Stimulated activated CD4-positive, alpha-beta T cell treated with anti-CD3 and anti-CD28 coated beads, TNF-alpha, amount 100 ng/mL, for 4 hours (primary cell): ENCODE measurements around the gene RNF207.
A peak's percentile ranks its signal among the peaks of the same experiment; 100 is the strongest.

Experiments
- DNase-seq, 3 experiments: peaks; one replicate each; pipeline ENCODE4 v3.0.0-alpha.2; 2020; ENCODE audit warnings: low read depth in 3 of 3

Gene RNF207

DNA sequence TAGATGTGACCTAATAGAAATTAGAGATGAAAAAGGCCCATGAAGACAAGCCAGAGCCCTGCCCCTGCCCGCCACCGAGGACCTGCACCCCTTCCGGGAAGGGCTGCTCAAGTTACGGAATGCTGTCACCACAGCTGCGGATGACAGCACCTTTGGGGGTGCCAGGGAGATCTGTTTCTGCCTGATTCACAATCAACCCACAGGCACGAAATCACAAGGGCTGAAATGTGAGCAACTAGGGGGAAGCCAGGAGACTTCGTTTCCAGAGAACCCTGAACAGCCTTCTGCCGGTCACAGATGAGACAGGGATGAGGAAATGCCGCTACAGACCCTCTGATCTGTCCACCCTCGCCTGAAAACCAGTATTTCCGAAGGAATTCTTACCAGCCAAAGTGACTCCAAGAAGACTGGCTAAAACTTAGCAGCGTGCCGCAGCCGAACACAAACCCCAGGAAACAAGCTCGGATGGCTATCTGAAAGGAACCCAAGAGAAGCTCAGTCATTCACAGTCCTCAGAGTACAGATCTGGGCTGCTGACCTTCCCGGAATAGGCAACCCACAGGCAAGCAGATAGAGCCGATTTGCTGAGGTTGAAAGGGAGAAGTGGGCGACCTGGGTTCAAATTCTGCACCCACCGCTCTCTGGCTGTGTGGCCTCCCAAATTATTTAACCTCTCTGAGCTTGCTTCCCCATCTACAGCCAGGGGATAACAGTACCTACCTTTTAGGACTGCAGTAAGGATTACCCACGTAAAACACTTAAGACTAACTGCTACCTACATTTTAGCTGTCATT, 28.8 kb downstream of the RNF207 start:
- DNase-seq, result no peak

DNA sequence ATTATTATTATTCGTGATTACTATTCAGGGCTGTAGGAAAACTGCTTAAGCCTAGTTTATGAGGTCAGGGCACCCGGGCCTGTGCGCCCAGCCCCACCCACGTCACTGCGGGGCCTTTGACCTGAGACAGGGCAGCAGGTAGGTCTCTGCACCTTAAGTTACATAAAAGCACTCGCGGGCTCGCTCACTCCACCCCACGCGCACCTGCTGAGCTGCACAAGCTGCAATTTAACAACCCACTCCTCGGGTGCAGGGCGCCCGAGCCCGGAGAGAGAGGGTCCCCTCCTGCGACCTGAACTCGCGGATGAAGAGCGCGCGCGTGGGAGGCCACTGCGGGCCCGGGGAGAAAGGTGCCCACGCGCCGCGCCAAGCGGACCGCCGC, 29.4 kb downstream of the RNF207 start:
- peak in 1 of 3 experiments; percentile 13 for DNase-seq

DNA sequence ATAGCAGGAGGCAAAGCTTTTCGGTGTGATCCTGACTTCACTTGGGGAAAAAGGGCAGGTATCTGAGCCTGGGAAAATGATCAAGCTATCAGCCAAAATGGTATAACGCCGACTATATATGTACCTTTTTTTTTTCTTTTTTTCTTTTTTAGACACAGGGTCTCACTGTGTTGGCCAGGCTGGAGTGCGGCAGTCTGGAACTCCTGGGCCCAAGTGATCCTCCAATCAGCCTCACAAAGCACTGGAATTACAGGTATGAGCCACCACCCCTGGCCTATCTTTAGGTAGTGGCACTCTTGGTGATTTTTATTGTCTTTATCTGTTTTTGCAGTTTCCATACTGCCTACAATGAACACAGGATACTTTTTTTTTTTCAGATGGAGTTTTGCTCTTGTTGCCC, 31.2 kb downstream of the RNF207 start:
- no peak for DNase-seq

DNA sequence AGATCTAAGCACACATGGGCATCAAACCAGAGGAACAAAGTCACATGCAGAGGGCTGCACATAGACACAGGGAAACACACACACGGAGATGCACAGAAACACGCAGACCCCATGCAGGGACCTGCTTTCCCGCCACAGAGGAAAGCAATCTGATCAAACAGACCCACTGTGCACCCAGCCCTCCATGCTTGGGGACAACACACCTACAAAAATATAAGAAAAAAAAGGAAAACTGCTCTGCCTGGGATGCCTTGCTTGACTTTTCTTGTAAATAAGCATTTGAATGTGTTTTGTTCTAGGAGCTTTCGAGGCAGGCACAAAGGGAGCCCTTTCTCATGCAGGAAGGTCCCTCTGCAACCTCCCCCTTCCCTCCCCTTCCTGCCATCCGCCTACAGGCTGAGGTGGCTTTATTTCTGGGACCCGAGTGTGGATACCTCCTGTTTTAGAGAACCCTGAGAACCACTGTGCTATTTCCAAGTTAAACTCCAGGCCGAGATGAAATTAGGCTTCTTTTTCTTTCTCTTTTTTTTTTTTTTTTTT, 33.4 kb downstream of the RNF207 start:
- DNase-seq, result no peak

DNA sequence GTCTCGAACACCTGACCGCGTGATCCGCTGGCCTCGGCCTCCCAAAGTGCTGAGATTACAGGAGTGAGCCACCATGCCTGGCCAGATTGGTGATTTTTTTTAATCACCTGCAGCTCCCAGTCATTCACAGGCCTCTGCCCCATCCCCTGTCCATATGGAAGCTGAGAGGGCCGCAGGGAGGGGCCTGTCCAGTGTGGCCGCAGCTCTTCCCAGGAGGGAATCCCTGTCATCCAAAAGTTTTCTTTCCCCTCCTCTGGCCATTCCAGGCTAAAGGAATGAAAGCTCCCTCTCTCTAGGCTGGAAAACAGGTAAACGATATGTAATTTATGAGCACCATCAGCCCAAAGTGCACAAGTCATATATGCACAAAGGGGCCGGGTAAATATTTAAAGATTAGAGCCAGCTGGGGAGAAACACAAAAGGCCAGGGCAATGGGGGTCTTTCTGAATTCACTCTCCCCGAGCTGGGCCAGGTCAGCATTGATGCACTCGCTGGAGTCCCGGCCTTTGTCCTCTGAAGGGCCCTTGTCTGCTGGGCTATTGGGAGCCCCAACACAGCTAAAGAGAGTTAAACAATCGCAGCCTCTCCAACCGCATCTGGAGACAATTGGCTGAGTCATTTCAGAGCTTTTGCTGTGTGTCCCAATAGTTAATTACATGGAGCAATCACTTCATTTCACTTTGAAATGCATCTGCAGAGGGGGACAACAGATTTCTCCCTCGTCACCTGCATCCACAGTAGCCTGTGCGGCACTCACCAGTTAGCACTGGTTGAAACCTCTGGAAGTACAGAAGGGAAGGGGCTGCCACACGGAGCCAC, 34.2 kb downstream of the RNF207 start:
- no peak for DNase-seq

DNA sequence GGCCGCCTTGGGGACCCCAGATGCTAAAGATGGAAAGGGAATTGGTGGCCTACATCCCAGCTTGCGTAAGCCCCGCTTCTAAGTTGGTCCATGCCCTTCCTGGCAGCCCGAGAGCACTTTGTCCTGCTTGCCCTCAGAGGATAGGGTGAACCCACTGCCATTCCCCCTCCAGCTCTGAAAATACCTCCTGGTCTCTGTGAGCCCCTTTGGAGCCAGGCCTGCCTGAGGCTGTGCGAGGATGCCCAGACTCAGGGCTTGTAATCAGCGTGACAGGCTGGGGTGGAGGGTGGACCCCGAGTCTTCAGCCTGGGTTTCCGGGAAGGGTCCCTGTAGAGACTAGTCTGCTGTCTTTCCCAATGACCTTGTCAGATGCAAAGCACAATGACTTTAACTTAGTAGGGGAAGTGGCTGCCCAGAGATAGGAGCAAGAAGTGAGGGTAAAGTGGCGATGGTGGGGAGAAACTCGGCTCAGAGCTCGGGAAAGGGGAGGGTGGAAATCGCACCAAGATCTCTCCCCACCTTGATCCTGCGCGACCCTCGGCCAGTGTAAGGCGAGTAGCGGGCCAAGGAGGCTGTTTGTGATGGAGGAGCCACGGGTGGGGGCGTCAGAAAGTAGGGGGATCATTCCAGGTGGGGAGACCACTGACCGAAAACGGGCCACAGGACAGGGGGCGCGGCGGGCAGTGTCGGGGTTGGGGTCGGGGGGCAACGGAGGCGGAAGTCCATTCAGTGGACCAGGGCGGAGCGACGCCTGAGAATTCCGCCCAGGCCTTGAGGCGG, 35.4 kb downstream of the RNF207 start:
- DNase-seq, result no peak

DNA sequence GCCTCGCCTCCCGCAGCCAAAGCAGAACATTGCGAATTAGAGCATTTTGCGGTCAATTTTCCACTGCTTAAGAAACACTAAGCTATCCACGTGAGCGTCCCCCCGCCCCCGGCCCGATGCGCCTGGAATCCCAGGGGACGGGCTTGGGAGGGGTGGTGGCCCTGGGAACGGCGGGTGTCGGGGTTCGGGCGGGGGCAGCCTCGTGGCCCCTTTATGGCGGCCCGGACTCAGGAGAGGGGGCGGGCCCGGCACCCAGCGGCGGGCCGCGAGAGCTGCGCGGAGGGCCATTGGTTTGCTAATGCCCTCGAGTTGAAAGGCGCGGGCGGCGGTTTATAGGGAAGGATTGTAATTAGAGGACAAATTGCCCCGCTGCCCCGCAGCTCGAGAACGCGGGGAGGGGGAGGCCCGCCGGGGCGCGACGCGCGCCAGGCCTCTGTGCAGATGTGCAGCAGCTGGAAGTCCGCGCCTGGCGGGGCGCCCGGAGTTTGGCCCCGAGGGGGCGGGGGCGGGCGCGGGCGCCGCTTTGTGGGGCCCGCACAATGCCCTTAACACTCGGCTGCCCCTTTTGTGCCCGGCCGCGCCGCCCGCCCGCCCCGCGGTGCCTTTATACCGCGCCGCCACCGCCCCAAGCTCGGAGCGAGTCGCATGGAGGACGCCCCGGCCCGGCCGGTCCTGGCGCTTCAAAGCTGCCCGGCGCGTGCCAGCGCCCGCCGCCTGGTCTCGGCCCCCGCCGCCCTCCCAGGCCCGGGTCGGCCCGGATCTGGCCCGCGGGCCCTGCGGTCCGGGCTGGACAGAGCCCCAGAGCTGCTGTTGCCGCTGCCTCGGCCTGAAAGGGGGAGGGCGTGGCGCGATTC, 36.2 kb downstream of the RNF207 start:
- DNase-seq, result no peak

DNA sequence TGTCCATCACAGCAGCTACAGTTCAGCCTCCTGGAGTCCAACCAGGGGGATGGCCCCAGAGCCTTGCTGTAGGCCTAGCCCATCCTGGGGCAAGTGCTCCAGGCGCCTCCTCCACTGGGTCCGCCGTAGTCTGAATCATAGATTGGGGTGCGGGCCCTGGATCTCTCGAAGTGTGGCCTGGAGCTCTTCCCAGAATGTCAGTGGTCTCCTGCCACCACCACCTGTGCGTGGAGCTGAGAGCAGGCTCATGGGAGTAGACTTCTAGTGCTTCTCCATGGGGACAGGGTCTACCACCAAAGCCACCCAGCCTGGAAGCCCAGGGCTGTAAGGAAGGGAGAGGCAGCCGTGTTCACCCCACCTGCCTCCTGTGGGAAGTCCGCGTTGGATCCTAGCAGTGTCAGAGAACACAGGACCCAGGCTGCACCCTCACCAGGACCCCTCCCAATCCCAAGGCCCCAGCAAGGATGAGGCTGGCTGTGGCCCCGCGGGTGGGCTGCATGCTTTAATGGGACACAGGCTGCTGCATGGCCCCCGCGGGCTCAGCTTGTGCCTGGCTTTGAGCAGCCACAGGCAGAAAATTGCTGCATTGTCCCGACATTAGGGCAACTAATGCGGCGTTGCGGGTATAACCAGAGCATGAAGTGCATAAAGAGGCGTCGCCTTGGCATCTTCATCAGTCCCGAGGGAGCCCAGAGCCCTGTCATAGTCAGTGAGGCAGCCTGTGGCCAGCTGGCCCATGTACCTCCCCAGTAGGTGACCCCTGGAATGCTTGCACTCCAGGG, 37.3 kb downstream of the RNF207 start:
- no peak for DNase-seq

DNA sequence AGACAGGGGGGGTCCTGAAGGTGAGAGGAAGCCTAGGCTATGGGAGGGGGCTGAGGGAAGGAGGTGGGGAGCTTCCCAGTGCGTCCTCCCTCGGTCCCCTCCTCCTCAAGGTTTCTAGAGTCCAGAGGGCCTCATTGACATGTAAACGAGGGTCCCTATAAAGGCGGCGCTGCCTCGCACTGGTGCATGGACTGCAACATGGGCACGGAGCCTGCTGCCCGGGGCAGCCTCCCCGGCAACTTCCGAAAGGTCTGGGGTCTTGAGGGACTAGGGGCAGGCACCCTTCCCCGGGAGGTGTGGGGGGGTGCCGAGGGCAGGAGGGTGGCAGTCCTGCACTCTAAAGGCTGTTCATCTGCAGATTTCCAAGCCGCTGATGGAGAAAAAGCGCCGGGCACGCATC, 38.1 kb downstream of the RNF207 start, which contains the start of gene HES3:
Gene HES3 (plus strand): TSS at position 187 of the 400 bp plus-strand sequence. CDS start 187 bp downstream, at position 374.
- no peak for DNase-seq

DNA sequence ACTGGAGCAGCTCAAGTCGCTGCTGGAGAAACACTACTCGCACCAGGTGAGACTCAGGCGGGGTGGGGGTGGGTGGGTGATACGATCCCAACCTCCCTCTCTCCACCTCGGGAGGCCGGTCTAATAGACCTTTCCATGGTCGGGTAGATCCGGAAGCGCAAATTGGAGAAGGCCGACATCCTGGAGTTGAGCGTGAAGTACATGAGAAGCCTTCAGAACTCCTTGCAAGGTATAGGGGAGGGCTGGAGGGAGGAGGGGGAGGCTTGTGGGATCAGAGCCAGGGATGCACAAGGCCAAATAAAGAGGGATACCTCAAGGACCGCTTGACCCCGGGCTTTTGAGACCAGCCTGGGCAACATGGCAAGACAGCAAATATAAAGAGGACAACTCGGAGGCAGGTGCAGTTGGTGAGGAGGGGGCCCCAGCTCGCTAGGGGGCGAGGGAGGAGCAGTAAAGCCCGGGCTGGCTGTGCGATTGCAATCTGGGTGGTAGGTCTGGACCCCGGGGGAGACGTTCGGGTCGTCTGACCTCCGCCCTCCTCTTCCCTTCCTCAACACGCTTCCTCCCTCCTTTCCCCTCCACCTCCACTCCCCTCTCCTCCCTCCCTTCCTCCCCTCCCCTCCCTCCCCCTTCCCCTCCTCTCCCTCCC, 38.6 kb downstream of the RNF207 start:
- no peak for DNase-seq

DNA sequence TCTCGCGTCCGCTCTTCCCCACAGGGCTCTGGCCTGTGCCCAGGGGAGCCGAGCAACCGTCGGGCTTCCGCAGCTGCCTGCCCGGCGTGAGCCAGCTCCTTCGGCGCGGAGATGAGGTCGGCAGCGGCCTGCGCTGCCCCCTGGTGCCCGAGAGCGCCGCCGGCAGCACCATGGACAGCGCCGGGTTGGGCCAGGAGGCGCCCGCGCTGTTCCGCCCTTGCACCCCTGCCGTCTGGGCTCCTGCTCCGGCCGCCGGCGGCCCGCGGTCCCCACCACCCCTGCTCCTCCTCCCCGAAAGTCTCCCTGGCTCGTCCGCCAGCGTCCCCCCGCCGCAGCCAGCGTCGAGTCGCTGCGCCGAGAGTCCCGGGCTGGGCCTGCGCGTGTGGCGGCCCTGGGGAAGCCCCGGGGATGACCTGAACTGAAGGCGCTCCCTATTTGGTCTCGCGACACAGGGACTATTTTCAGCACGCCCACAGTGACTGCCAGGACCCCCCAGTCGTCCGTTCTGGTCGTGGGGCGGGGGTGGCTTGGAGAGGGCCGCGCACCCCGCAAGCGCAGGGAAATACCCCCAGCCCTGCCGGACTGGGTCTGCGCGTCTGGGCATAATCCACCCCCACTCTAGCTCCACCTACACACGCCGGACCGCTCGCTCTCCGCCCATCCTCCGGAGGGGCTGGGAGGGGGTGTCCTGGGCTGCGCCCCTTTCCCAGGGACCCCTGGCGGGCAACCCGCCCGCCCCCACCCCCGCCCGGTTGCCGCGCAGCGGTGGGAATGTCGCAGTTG, 39.4 kb downstream of the RNF207 start:
- peak; percentile 52 to 71 (median 55) for DNase-seq

DNA sequence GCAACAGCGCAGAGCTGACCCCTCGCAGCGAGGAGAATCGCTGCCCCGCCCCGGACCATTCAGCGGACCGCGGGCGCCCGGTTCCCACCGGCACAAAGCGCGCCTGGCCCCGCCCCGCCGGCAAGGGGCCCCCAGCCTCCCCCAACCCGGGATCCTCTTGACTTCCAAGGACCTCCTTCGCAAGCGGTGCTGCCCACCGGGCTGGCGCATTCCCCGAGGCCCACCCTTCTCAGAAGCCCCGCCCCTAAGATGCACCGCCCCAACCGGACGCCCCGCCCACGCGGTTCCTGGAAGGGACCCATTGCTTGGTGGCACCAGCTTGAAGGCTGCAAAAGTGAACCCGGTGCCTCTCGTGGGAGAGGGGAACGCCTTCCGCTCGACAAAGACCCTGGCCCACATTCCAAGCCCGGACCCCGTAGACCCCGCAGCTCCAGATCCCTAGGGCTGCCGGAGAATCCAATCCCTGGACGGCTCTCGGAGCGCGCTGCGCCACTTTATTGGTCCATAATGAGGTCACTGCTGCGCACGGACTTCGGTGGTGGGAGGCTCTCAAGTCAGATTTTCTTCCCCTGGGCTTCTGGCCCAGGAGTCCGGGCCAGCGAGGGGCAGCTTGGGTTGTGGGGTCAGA, 40.1 kb downstream of the RNF207 start:
- DNase-seq, result peak in 2 of 3 experiments; percentile 17 to 35

DNA sequence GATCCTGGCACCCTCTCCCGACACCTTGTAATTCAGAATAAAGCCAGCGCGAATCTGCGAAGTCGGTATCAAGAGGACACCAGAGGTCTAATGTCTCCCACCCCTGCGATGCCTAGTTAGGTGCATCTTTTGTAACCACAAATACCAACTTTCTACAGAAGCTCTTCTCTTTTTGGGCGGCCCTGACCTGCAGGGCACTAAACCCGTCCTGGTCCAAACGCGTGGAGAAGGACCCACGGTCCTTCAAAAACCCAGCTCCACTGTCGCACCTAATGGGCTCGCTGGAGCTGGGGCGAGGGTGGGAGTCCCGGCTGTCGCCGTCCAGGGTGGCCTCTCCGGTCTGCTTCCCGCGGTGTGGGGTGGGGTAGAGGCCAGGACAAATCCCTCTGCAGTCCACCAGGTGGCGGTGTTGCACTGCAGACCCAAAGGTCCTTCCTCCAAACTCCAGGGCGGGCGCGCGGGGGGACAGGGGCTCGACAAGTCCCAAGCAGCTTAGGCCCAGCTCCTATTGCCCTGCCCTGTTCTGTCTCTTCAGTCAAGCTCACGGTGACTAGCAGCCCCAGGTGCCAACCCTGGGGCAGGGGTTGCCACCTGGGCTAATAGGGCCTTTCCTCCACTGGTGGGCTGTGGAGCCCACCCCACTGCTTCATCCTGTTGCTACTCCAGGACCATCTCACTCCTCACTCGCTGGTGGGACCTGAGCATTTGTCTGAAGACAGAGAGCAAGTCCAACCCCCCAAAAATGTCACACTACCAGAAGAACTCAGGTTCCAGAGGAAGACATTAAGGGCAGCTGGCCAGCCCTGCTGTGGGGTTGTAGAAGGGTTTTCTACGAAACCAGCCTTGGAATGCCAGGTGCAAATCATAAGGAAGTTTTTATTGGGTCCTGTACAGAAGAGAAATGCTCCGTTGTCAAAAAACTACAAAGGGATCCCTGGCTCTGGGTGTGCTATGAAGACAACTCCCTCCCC, 40.9 kb downstream of the RNF207 start:
- DNase-seq, result peak; percentile 67 to 73 (median 71)

DNA sequence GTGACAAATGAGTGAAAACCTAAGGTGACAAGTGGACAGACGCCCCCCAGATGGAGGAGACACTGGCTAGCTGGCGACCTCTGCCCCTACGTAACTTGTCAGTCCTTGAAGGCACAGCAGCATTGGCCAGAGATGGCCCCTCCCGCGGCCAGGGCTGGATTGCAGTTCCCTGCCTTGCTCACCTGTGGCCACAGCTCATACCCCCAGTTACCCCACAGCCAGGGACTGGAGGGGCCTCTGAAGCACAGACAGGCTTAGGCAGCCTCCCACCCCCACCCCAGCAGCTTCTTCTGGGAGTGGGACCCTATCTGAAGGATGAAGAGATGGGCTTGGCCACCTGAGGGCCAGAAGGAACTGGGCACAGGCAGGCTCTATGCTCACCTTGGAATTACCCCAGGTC, 41.7 kb downstream of the RNF207 start:
- DNase-seq, result no peak

DNA sequence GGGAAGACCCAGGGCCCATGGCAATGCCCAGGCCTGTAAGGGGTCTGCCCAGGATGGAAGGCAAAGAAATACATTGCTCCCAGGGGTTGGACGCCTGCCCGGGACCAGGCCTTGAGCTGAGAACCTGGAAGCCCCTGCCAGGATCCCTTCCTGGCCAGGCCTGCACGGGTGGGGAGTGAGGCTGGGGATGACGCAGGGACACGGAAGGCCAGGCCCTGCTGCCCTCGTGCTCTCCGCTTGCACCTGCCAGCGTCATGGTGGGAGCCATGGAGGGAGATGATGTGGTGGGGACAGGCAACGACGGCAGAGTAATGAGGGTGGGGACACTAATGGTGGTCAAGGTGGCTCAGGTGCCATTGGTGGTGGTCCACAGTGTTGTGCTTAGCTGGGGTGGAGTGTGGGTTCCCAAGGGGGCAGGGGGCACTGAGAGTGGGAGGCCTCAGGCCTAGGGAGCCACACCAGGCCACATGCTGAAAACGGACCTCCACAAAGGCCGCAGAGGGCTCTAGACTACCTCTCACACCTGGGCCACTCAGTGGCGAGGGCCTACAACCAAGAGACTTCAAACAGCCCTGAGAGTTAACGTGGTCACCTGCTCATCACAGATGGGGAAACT, 42.4 kb downstream of the RNF207 start:
- no peak for DNase-seq

DNA sequence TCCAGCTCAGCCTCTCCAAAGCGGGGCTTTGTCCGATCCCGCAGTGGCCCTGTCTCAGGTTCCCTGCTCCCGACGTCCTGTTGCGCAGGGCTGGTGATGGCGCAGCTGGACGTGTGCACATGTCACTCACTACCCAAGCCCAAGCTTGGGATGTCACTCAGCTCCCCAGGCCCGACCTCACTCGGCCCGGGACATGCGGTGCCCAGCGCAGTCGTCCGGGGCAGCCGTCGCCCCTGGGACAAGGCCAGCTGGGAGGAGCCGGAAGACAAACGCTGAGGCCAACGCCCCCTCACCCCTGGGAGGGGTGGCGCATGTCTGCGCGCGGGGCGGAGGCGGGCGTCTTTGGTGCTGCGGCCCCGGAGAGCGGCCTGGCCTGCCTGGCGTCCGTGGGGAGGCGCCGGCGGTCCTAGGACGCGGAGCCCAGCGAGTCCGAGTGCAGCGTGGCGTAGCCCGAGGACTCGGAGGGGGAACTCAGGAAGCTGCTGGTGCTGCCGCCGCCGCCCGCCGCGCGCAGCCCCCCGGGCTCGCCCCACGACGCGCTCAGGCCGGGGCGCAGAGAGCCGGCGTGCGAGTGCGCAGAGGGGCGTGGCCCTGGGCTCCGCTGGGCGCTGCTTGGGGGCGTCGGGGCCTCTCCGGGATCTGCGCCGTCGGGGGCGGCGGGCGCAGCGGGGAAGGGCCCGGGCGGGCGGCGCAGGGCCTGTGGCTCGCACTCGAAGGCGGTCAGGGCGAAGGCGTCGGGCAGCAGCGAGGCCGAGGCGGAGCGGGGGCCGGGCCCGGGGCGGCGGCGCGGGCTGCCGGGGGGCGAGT, 43.2 kb downstream of the RNF207 start:
- DNase-seq, result no peak
